Spleen (tissue), 11 donors: Measurements from ENCODE around the gene ITIH2. TPM values are rescaled to one million over a fixed set of nuclear protein-coding genes. Genes with fewer than 3 reads are reported as not detected.

Source experiments
- DNase-seq: peaks from one replicate; pipeline ENCODE4 v3.0.0-alpha.2; 2020
- H3K27ac ChIP-seq, 8 donors: fragments of 200-600 bp; sonication (generic) in 7 of 8; 1 replicate in 4 of 8; 2 replicates in 4 of 8; pipeline versions ENCODE4 v1.5.0 to v1.8.0; 2016 to 2021; ENCODE audit warnings: inconsistent platforms in 4 of 8, mild to moderate bottlenecking in 4 of 8, moderate library complexity in 1 of 8
- H3K27me3 ChIP-seq, 7 donors: fragments of 200-600 bp; sonication (generic) in 6 of 7; replicated peaks in 1 of 7; 1 replicate in 4 of 7; 2 replicates in 3 of 7; pipeline versions ENCODE4 v1.5.0 to v1.8.0; 2016 to 2021; ENCODE audit warnings: inconsistent platforms in 3 of 7, mild to moderate bottlenecking in 1 of 7
- H3K36me3 ChIP-seq, 6 donors: fragments of 200-600 bp; sonication (generic) in 5 of 6; 1 replicate in 4 of 6; 2 replicates in 2 of 6; pipeline versions ENCODE4 v1.5.0 to v1.8.0; 2016 to 2021; ENCODE audit warnings: inconsistent platforms in 2 of 6
- H3K4me1 ChIP-seq, 6 donors: fragments of 200-600 bp; sonication (generic) in 5 of 6; 1 replicate in 3 of 6; 2 replicates in 3 of 6; pipeline versions ENCODE4 v1.5.0 to v1.8.0; 2016 to 2021; ENCODE audit warnings: inconsistent platforms in 3 of 6
- H3K4me3 ChIP-seq, 8 donors: fragments of 200-600 bp; sonication (generic) in 7 of 8; 1 replicate in 4 of 8; 2 replicates in 4 of 8; pipeline versions ENCODE4 v1.5.0 to v1.8.0; 2016 to 2021; ENCODE audit warnings: inconsistent platforms in 4 of 8, mild to moderate bottlenecking in 4 of 8, moderate library complexity in 2 of 8
- H3K9me3 ChIP-seq, 8 donors: fragments of 200-600 bp; sonication (generic) in 7 of 8; 1 replicate in 4 of 8; 2 replicates in 4 of 8; pipeline versions ENCODE4 v1.5.0 to v1.8.0; 2016 to 2021; ENCODE audit warnings: inconsistent platforms in 4 of 8
- CTCF ChIP-seq, 11 experiments: fragments of 200-600 bp in 7 of 11; fragments of 450-650 bp in 4 of 11; sonication (generic) in 4 of 11; IDR thresholded peaks in 8 of 11; conservative IDR thresholded peaks in 3 of 11; 1 replicate in 7 of 11; 2 replicates in 4 of 11; pipeline versions ENCODE4 v1.4.0 to v1.8.0; 2016 to 2021; ENCODE audit warnings: antibody characterized with exemption in 11 of 11, inconsistent platforms in 4 of 11, mild to moderate bottlenecking in 1 of 11
- POLR2A ChIP-seq, 3 donors: fragments of 450-650 bp; IDR thresholded peaks; one replicate each; pipeline ENCODE4 v1.5.1; 2017; ENCODE audit warnings: antibody characterized with exemption in 3 of 3, mild to moderate bottlenecking in 1 of 3
- POLR2AphosphoS5 ChIP-seq, 3 donors: sonication (generic); formaldehyde crosslinking; IDR thresholded peaks; one replicate each; pipeline ENCODE4 v1.5.1; 2017; ENCODE audit warnings: antibody characterized with exemption in 3 of 3
- WGBS, 5 donors: extraction: QIAGEN DNeasy Blood & Tissue Kit in 3 of 5; methylation state at CpG; one replicate each; pipeline versions ENCODE4 v1.1.5 to v1.1.7; 2013 to 2018; 5-methylcytosine and 5-hydroxymethylcytosine counted together
- intact Hi-C: fragments of 100-400 bp; cut with DNase I; formaldehyde crosslinking; loops from one replicate; pipeline ENCODE4 v1.15.0; 2023; ENCODE audit warnings: low total_unique reads
- polyA plus RNA-seq, 3 donors: library from polyadenylated mRNA; stranded (reverse); fragments of 200-250 nt; gene quantifications; one replicate each; pipeline ENCODE4 v1.2.1, GENCODE V29; 2013
- total RNA-seq, 7 donors: library from RNA; depleted of rRNA in 3 of 7; stranded (reverse); fragments of >200 nt in 3 of 7; fragmentation: NEBNext Ultra II Directional in 4 of 7; extraction: Animal tissue kit (Norgen Biotek cat#: 25700) in 4 of 7; gene quantifications; one replicate each; pipeline versions ENCODE4 v1.1.0 to v1.2.1, GENCODE V29; 2016 to 2021
- donor health status: healthy with polysubstance abuse.
- donor health status: DM: no; HTN: no; CAD: no; lungs with moderate emphysema.
- donor health status: DM: no; HTN: no; CAD: no.
- donor health status: Bipolar disorder and iron deficiency.
- donor health status: healthy.
- donor health status: DM: no; HTN: no; CAD: no.
- donor health status: DM: yes; HTN: yes; CAD: no.

The ITIH2 gene
- total and polyA plus RNA-seq, 10 donors, result not detected

GRCh38 chr10:7715515-7715914 is 12.4 kb downstream of the ITIH2 start:
- H3K4me1 ChIP-seq, result no peaks in the 10 kb centered on the region
- H3K36me3 ChIP-seq, result no peaks in the 10 kb centered on the region
- intact Hi-C loops, result no loop called here
- no peak overlapping the region for H3K27ac ChIP-seq
- H3K9me3 ChIP-seq, result peaks cover 0 to 5% (median 0%) of the 10 kb centered on the region in 8 donors
- TF ChIP-seq POLR2A (IDR thresholded peaks at IDR 0.05), result no peak
- TF ChIP-seq POLR2AphosphoS5 (IDR thresholded peaks at IDR 0.05), result no peak
- TF ChIP-seq CTCF (IDR thresholded peaks at IDR 0.05 in 8 of 11, conservative IDR thresholded peaks at IDR 0.05 in 3 of 11), result no peak
- no peak overlapping the region for H3K4me3 ChIP-seq
- WGBS, 5 donors, result 83 to 97% (median 91%) methylated on average over 7 of the region's 7 CpGs
- H3K27me3 ChIP-seq, result peaks cover 0 to 30% (median 0%) of the 10 kb centered on the region in 7 donors
- no peak for DNase-seq

GRCh38 chr10:7717767-7718166 is 14.7 kb downstream of the ITIH2 start:
- Histone ChIP-seq H3K27me3 (peaks cover 0 to 35% (median 0%) of the 10 kb centered on the region in 7 donors), H3K4me1 (no peaks in the 10 kb centered on the region), H3K36me3 (no peaks in the 10 kb centered on the region), H3K27ac (no peak overlapping the region), H3K4me3 (no peak overlapping the region), H3K9me3 (no peaks in the 10 kb centered on the region)
- no peak for DNase-seq
- no peak for TF ChIP-seq POLR2AphosphoS5 (IDR thresholded peaks at IDR 0.05)
- no peak for TF ChIP-seq CTCF (IDR thresholded peaks at IDR 0.05 in 8 of 11, conservative IDR thresholded peaks at IDR 0.05 in 3 of 11)
- no peak for TF ChIP-seq POLR2A (IDR thresholded peaks at IDR 0.05)
- WGBS, 5 donors, result 55 to 72% (median 57%) methylated on average over 5 of the region's 5 CpGs
- intact Hi-C loops, result no loop called here

GRCh38 chr10:7718685-7719084 is 15.6 kb downstream of the ITIH2 start:
- TF ChIP-seq POLR2A (IDR thresholded peaks at IDR 0.05) (no peak), CTCF (IDR thresholded peaks at IDR 0.05 in 8 of 11, conservative IDR thresholded peaks at IDR 0.05 in 3 of 11) (no peak), POLR2AphosphoS5 (IDR thresholded peaks at IDR 0.05) (no peak)
- H3K9me3 ChIP-seq, result no peaks in the 10 kb centered on the region
- H3K4me3 ChIP-seq, result no peak overlapping the region
- WGBS, 5 donors, result 75 to 89% (median 78%) methylated on average over 4 of the region's 4 CpGs
- no peak for DNase-seq
- H3K27ac ChIP-seq, result no peak overlapping the region
- intact Hi-C loops, result no loop called here
- H3K27me3 ChIP-seq, result peaks cover 0 to 35% (median 0%) of the 10 kb centered on the region in 7 donors
- no peaks in the 10 kb centered on the region for H3K4me1 ChIP-seq
- H3K36me3 ChIP-seq, result no peaks in the 10 kb centered on the region

GRCh38 chr10:7720478-7720877 is 17.4 kb downstream of the ITIH2 start:
- Histone ChIP-seq H3K4me1 (no peaks in the 10 kb centered on the region), H3K9me3 (no peaks in the 10 kb centered on the region), H3K27me3 (peaks cover 0 to 40% (median 0%) of the 10 kb centered on the region in 7 donors), H3K4me3 (no peak overlapping the region), H3K36me3 (no peaks in the 10 kb centered on the region), H3K27ac (no peak overlapping the region)
- intact Hi-C loops, result no loop called here
- 70 to 80% (median 74%) methylated on average over 10 of the region's 10 CpGs for WGBS, 5 donors
- no peak for DNase-seq
- TF ChIP-seq POLR2A (IDR thresholded peaks at IDR 0.05), result no peak
- no peak for TF ChIP-seq CTCF (IDR thresholded peaks at IDR 0.05 in 8 of 11, conservative IDR thresholded peaks at IDR 0.05 in 3 of 11)
- no peak for TF ChIP-seq POLR2AphosphoS5 (IDR thresholded peaks at IDR 0.05)
